Colon (tissue), 2 donors: ENCODE measurements around the gene ZBTB8OS.
A peak's percentile ranks its signal among the peaks of the same experiment; 100 is the strongest.
"Not testable (repeated sequence)": the region's sequence is repeated elsewhere in the genome, so short reads cannot be mapped to it uniquely, and the experiment has no call there.

Source experiments
- FAIRE-seq: peaks from 2 replicates; lab custom pipeline; 2012; peaks lifted over from hg19 to GRCh38; lab: Jason Lieb, UNC
- donor health status: control.
- donor health status: control.

Gene ZBTB8OS

DNA sequence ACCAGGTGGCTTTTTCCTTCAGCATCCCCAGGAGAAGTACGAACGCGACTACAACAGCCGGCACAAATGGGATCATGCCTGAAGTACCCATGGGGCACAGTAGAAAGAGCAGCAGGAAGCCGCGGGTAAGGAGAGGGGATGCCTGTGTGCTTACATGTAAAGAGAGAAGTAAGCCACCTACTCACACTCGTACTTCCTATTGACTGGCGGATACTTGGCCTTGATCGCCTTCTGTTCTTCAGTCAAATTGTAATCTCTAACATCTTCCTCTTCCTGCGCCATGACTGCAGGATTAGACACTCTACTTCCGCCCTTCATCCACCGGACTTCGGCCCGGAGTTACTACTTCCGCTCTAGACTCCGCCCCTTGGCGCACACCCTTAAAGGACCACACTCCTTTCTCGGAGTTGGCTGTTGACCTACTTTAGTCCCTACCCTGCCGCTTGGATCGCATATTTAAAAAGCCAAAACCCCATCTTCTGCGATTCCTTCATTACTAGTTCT, at the start of gene ZBTB8OS:
Gene ZBTB8OS (minus strand): TSS at position 303 of the 504 bp plus-strand sequence. CDS start 21 bp downstream, at position 282.
- peak; percentile 47 for FAIRE-seq

DNA sequence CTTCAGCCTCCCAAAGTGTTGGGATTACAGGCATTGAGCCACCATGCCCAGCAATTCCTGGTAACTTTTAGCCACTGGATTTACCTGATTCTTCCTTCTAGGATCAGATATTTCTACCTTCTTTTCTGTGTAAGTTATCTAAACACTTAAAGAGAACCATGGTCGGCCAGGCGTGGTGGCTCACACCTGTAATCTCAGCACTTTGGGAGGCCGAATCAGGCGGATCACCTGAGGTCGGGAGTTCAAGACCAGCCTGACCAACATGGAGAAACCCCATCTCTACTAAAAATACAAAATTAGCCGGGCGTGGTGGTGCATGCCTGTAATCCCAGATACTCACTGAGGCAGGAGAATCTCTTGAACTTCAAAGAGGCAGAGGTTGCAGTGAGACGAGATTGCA, 46.6 kb upstream of the ZBTB8OS start:
- not testable (repeated sequence) for FAIRE-seq

DNA sequence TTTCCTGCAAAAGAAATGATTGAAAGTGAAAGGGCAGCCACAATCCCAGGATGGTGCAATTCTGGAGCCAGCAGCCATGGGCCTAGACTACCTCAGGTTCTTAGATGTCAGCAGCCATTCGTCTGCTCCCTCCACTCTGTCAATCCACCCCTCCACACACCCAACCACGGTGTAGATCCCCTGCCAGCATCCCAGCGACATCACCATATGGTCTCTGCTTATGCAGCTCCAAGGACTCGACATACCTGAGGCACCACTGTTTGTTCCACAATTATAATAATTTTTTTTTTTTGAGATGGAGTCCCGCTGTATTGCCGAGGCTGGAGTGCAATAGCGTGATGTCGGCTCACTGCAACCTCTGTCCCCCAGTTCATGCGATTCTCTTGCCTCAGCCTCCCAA, 45.7 kb upstream of the ZBTB8OS start:
- FAIRE-seq, result no peak

DNA sequence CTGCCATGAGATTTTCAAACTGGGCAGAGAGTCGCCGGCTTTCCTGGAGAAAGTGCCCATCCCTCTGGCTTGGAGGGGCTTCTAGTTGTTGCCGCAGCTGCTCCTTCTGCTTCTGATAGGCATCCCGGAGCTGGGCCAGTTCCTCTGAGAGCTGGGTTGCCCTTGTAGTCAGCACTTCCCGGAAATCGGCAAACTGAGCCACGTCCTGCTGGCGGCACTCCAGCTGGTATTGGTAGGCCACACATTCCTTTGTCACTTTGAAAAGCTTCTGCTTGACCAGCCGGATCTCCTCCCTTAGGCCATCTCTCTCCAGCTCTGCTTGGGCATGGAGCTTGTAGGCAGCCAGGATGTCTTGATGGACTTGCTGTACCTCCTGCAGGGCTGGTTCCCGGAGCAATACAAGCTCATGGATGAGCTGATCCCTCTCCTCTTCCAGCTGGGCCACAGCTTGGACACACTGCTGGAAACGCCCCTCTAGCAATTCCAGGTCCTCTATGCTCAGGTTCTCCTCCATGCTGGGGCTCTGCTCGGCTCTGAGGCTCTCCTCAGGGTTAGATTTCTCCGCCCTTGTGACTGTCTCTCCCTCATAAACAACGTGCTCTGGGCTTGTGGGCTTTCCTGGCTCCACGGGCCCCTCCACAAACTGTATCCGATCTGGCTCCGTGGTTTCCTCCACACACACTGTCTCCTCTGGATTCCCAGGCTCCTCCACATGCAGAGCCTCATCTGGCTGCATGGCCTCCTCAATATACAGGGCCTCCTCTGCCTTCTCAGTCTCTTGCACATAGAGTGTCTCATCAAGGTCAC, 45.0 kb upstream of the ZBTB8OS start:
- FAIRE-seq, result no peak

DNA sequence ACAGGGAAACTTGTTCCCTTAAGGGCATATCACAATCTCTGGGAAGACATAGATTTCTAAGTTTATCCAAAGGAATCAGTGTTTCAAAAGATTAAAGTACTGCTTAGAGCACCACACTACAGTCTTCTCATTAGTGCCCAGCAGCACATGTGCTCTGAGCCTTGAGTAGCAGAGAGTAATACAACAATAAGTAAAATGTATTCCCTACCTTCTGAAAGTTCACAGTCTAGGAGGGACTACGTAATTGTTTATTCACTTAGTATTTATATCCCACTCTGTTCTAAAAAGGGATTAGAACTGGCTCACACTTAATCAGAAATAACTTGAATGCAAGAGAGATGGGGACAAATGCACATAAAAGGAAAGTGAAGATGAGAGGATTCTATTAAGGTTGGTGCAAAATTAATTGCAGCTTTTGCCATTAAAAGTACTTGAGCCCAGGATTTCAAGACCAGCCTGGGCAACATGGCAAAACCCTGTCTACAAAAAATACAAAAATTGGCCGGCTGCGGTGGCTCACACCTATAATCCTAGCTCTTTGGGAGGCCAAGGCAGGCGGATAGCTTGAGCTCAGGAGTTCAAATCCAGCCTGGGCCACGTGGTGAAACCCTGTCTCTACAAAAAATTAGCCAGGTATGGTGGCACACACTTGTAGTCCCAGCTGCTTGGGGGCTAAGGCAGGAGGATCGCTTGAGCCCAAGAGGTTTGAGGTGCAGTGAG, 43.3 kb upstream of the ZBTB8OS start:
- no peak for FAIRE-seq

DNA sequence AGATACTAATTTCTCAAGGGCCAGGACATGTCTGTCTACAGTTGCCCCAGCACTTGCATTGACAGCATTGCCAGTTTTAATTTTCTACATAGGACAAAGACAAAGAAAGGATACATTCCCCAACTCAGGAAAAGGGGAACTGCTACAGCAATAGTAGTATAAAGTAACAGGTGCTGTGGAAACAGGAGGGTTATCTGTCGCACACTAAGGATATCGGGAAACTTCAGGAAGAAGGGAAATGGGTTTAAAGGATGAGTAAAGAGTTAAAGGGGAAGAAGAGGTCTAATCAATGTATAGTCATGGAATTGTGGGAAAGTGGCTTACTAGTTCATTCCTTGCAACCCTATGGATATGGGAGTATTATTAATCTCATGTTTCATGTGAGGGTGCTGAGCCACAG, 36.0 kb upstream of the ZBTB8OS start:
- FAIRE-seq, result no peak

DNA sequence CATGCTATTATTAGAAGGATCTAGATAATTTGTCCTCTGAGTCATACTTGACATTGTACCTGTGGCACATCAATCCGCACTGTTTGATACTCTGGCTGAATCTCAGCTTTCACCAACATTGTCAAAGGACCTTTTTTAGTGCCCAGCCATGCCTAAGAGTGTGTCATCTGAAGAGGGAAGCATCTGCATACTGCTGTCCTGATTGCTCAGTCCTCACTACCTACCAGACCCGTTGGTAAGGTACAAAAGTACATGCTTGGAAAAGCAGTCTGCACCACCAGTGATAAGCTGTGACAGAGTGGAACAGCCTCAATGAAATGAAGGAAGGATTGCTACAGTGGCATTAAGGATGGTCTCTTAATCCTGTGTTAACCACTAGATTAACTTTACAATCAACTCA, 35.1 kb upstream of the ZBTB8OS start:
- FAIRE-seq, result no peak

DNA sequence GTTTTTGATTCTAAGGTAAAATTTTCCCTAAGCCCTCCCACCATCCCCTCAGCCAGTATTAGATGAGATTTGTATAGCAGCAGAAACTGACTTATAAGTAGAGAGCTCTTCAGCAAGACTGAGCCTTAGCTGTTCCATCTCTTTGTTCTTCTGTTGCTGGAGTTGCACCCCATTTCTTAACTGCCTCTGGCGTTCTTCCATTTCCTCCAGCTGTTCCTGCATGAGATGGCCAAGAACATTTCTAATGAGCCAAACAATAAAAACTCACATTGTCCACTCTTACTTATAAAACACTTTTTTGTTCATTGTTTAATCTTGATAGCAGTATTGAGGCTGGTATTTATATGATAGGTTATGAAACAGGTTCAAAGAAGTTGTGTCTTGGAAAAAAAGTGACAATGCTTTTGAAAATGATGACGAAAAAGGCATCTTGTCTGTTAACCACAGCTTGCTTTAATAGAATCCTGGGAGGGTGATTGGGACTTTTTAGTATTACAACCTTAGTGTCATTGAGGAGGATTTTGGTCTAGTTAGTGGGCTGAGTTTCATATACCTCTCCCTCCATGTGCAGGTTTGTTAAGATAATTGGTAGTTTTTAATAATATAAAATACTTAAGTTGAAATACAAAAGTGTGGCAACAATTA, 33.9 kb upstream of the ZBTB8OS start:
- FAIRE-seq, result no peak

DNA sequence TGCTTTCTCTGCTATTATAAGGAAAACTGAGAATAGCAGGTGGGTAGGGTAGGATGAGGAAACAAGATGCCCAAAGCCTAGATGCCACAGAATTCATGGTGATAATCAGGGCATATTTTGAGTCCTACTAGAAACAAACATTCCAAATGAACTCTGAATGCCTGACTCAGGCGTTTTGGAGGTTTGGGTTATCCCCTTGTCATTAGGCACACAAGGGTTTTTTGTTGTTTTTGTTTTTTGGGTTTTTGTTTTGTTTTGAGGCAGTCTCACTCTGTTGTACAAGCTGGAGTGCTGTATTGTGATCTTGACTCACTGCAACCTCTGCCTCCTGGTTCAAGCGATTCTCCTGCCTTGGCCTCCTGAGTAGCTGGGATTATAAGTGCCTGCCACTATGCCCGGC, 33.0 kb upstream of the ZBTB8OS start:
- no peak for FAIRE-seq

DNA sequence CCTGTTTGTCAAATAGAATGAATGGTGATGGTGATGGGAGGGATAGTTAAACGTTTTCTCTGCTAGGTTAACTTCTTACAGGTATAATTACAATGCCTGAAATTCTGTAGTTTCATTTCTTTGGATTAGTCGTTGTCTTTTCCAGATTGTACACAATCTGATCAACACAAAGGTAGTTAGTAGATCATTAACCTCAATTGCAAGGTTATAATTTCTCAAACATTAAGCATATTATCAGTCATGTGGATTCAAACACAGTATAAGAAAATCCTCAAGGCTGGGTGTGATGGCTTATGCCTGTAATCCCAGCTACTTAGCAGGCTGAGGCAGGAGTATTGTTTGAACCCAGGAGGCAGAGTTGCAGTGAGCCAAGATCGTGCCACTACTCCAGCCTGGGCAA, 31.6 kb upstream of the ZBTB8OS start:
- FAIRE-seq, result no peak

DNA sequence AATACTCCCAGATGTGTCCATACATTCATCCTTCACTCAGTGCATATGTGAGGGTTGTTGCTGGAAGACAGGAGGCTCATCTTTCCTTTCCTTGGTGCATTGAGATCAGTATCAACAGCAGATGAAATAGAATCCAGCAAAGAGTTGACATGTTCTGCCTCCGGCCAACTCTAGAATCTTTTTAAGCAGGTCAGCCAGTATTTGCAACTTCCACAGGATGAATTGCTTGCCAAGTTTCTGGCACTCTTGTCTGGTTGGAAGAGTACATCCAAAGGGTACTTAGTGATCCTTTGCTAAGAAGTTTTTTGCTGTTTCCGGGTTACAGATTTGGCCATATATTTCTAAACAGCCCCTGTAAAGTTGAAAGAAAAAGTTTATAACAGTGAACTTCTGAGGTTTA, 31.2 kb upstream of the ZBTB8OS start:
- FAIRE-seq, result no peak

DNA sequence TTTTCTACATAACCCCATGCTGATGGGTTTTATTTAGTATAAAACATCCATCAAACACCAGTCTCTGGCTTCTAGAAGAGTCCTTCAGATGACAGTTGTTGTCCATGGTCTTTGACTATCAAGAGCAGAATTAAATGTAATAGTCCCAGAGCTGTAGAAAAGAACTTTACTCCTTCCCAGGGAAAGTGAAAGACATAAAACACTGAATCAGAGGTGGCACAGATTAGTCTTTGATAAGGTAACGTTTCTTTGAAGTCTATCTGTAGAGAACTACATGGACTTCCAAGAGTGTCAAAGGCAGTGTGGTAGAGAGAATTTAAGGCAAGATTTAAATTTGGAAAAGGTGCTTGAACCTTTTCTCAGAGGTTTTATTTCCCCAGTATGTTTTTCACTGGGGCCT, 30.3 kb upstream of the ZBTB8OS start:
- no peak for FAIRE-seq

DNA sequence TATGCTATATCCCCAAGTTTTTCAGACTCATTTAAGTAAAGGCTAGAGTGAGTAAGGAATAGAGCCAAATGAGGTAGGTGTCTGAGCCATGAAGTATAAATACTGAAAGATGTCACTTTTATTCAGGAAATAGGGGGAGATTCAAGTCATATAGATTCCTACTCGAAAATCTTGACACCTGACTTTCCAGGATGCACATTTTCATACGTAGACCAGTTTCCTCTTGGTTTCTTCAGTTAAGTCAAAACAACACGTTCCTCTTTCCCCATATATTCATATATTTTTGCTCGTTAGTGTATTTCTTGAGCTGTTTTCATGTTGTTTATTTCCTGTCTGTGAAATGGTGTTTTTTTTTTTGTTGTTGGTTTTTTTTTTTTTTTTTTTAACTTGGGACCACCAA, 29.6 kb upstream of the ZBTB8OS start:
- not testable (repeated sequence) for FAIRE-seq

DNA sequence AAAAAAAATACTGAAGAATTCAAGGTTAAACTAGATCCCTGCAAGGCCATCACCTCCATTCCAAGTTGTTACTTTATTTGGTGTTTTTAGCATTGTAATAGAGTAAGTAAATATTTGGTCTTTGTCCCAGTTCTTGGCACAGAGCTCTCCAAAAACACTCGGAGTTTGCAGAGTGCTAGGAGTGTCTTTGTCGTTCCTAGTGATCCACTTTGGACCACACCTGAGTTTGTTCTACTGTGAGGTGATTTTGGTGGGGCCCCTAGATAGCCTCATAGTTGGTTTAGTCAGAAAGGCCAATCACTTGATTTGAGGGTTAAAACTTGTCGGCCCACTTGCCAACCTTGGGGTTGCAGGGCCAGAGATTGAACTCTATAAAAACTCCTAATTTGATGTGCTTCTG, 26.6 kb upstream of the ZBTB8OS start:
- no peak for FAIRE-seq

DNA sequence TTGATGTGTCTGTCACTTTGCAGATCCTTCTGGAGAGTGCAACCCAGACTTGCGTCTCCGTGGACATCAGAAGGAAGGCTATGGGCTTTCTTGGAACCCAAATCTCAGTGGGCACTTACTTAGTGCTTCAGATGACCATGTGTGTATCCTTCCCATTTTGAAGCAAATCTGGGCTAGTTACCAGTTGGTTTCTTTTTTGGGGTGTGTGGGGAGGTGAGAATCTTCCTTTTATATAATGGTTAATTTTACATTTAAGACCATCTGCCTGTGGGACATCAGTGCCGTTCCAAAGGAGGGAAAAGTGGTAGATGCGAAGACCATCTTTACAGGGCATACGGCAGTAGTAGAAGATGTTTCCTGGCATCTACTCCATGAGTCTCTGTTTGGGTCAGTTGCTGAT, 18.4 kb upstream of the ZBTB8OS start:
- FAIRE-seq, result not testable (repeated sequence)

DNA sequence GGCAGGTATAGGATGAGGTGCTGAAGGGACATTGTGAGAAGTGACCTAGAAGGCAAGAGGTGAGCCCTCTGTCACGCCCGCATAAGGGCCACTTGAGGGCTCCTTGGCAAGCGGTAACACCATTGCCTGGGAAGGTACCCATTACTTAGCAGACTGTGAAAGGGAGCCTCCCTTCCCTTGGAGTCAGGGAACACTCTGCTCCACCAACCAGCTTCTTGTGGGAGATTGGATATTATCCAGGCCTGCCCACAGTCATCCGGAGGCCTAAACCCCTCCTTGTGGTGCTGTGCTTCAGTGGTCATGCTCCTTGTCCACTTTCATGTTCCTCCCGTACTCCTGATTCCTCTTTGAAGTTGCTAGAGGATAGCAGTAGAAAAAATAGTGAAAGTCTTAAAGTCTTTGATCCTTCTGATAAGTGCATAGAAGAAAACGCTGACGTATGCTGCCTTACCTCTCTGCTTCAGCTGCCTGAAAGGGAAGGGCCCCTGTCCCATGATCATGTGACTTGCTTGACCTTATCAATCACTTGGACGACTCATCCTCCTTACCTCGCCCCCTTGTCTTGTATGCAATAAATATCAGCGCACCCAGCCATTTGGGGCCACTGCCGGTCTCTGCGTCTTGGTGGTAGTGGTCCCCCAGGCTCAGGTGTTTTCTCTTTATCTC, 16.7 kb upstream of the ZBTB8OS start:
- FAIRE-seq, result no peak

DNA sequence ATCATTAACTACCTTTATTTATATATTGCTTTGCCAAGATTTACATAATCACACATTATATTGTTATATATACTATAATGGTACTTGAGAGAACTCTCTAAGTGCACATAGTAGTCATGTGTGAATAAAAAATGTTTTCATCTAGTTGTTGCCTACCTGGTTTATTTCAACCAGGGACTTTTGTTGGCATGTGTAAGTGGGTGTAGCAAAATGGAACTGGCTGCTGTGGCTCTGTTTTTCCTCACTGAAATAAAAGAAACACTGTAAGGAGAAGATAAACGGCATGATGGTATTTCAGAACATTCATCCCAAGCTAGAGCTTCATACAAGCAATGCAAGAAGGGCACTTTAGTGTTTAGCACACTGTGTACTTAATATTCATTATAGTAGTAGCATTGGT, 15.6 kb upstream of the ZBTB8OS start:
- FAIRE-seq, result no peak

DNA sequence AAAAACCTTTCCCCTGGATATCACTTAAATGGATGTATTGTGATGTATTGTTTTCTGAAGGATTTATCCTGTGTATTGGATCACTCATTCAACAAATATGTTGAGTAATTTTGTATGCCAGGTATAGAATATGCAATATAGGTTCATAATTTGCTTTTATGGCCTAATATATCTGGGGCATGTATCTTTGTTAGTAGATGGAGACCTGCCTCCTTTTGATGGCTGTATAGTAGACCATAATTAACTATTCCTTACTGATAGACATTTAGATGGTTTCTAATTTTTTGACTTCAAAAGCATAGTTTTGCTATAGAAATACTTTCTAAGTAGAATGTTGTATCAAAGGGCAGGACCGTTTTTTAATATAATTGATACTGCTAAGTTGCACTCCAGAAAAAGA, 9.2 kb upstream of the ZBTB8OS start:
- FAIRE-seq, result no peak

DNA sequence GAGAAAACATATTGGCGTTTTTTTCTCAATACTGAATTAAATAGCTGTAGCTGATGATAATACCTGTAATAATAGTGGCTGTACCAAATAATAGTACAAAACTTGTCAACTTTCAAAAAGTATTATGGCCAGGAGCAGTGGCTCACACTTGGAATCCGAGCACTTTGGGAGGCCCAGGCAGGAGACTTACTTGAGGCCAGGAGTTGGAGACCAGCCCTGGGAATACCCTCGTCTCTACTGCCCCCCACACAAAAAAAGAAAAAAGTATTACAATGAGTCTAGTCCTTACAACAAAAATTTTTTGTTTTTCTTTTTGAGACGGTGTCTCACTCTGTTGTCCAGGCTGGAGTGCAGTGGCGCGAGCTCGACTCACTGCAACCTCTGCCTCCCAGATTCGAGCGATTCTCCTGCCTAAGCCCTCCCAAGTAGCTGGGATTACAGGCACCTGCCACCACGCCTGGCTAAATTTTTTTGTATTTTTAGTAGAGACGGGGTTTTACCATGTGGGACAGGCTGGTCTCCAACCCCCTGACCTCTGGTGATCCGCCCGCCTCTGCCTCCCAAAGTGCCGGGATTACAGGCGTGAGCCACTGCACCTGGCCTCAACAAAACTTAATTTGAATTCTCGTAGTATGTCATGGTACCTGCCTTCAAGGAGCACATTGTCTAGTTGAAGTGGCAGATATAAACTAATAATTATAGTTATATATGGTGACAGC, 2.1 kb upstream of the ZBTB8OS start:
- no peak for FAIRE-seq

DNA sequence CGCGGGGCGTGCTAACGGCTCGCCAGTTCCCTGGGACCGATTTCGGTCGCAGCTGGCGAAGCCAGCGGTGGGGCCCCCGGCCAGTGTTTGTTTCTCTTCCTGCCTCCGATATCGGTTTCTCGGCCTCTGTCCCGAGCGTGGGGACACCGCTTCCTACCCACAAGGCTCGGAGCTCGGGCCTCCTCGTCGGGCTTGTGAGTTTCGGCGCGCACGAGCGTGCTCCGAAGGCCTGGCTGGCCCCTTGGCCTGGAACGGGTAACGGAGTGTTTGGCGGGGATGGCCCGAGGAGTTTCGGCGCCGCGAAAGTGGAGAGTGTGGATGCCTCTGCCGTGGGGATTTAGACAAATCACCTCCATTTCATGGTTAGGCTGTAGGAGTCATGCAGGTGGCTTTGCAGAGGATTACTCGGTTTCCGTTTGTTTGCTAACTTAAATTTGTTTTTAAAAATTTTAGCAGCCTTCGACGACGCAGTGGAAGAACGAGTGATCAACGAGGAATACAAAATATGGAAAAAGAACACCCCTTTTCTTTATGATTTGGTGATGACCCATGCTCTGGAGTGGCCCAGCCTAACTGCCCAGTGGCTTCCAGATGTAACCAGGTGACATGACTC, 1.2 kb upstream of the ZBTB8OS start:
- no peak for FAIRE-seq

DNA sequence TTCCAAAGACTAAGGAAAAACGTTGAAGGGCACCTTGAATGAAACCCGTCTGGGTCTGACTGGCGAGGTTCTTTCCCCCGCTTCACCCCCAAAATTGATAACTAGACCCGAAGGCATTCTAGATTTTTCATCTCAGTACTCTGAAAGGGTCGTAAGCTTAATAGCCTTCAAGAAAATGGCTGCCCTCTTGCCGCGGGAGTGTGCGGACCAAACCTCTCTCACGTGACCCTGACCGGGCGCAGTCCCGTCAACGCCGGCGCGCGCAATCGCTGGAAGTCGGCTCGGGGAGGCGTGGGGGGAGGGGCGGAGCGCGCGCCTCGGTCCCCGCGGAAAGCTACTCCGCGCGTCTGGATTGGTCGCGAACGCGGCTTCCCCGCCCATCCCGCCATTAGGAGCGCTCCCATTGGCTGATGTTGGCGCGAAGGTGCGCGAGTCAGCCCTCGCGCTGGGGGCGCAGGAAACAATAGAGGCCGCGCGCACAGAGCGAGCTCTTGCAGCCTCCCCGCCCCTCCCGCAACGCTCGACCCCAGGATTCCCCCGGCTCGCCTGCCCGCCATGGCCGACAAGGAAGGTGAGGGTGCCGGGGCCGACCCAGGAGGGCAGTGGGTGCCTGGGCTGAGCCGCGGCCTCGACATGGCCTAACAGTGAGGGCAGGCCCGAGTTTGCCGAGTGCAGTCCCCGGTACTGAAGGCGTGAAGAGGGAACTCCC, 556 bp upstream of the ZBTB8OS start, which contains the start of gene RBBP4:
Gene RBBP4 (plus strand): TSS at position 457 of the 709 bp plus-strand sequence. CDS start 99 bp downstream, at position 556.
- no peak for FAIRE-seq
